Right ventricle myocardium inferior (tissue), 1 donor: ENCODE data around the gene ACSM4. TPM values are rescaled to one million over a fixed set of nuclear protein-coding genes. Genes with fewer than 3 reads are reported as not detected.
"Not testable (repeated sequence)": the region's sequence is repeated elsewhere in the genome, so short reads cannot be mapped to it uniquely, and the experiment has no call there.

Experiments used
- ATAC-seq: fragments of 200-7000 bp; cut with Tn5 transposase; one replicate; pipeline ENCODE4 v1.9.1; 2020; ENCODE audit warnings: mild to moderate bottlenecking, moderate library complexity
- DNase-seq: peaks from one replicate; pipeline ENCODE4 v3.0.0; 2021; ENCODE audit errors: missing footprints
- intact Hi-C: fragments of 100-400 bp; cut with DNase I; formaldehyde crosslinking; loops from one replicate; pipeline ENCODE4 v1.11.0; 2022
- long read RNA-seq: library from polyadenylated mRNA; unstranded; transcript quantifications from one replicate; pipeline ENCODE4 v2.0.0, GENCODE V29; 2021
- total RNA-seq: library from RNA; stranded (reverse); fragmentation: NEBNext Ultra II Directional; extraction: Animal tissue kit (Norgen Biotek cat#: 25700); gene quantifications from one replicate; pipeline ENCODE4 v1.2.1, GENCODE V29; 2021
- donor health status: DM: no; HTN: yes; CAD: no; lungs with severe emphysema.

The ACSM4 gene
- not detected for total RNA-seq
- long read RNA-seq, result 0 reads

- intact Hi-C loops, result no loop called here
- DNase-seq (no peak), ATAC-seq (no peak)
Observed at GRCh38 chr12:7303772-7304171, at the start of gene ACSM4. Gene ACSM4, plus strand, starts transcription at chr12:7304072. Its CDS starts 260 bp downstream, at chr12:7304332.

GRCh38 chr12:7259060-7259459, 44.8 kb upstream of the ACSM4 start:
- no peak for ATAC-seq
- intact Hi-C loops, result no loop called here
- DNase-seq, result no peak

GRCh38 chr12:7264538-7264937, 39.3 kb upstream of the ACSM4 start:
- DNase-seq (no peak), ATAC-seq (no peak)

GRCh38 chr12:7265251-7265650, 38.6 kb upstream of the ACSM4 start:
- intact Hi-C loops, result no loop called here
- ATAC-seq, result no peak
- no peak for DNase-seq

More at GRCh38 chr12:7264538-7264937, 39.3 kb upstream of the ACSM4 start:
- intact Hi-C loops, result no loop called here

GRCh38 chr12:7269273-7269672, 34.6 kb upstream of the ACSM4 start:
- intact Hi-C loops, result no loop called here
- ATAC-seq (no peak), DNase-seq (no peak)

GRCh38 chr12:7271893-7272514, 31.9 kb upstream of the ACSM4 start:
- DNase-seq, result no peak
- no peak for ATAC-seq
- intact Hi-C loops, result no loop called here

- intact Hi-C loops, ATAC-seq, DNase-seq: not testable (repeated sequence)
Observed at GRCh38 chr12:7275482-7275881, 28.4 kb upstream of the ACSM4 start.

GRCh38 chr12:7282844-7283243, 21.0 kb upstream of the ACSM4 start:
- intact Hi-C loops, result no loop called here
- no peak for DNase-seq
- no peak for ATAC-seq

GRCh38 chr12:7289743-7290142, 14.1 kb upstream of the ACSM4 start:
- no peak for ATAC-seq
- intact Hi-C loops, result no loop called here
- no peak for DNase-seq

- DNase-seq, intact Hi-C loops, ATAC-seq: not testable (repeated sequence)
Observed at GRCh38 chr12:7290588-7290987, 13.3 kb upstream of the ACSM4 start.

GRCh38 chr12:7292300-7292699, 11.6 kb upstream of the ACSM4 start:
- DNase-seq, result no peak
- intact Hi-C loops, result no loop called here
- ATAC-seq, result no peak

- intact Hi-C loops, result no loop called here
- DNase-seq (no peak), ATAC-seq (no peak)
Observed at GRCh38 chr12:7293670-7294069, 10.2 kb upstream of the ACSM4 start.

- DNase-seq (no peak), ATAC-seq (no peak)
- intact Hi-C loops, result no loop called here
Observed at GRCh38 chr12:7295529-7295928, 8.3 kb upstream of the ACSM4 start.

- DNase-seq, result no peak
- no peak for ATAC-seq
- intact Hi-C loops, result no loop called here
Observed at GRCh38 chr12:7297865-7298264, 6.0 kb upstream of the ACSM4 start.

GRCh38 chr12:7302266-7302986, 1.4 kb upstream of the ACSM4 start:
- no peak for ATAC-seq
- DNase-seq, result no peak
- intact Hi-C loops, result no loop called here

- DNase-seq (no peak), ATAC-seq (no peak)
- intact Hi-C loops, result no loop called here
Observed at GRCh38 chr12:7303230-7303629, 642 bp upstream of the ACSM4 start.

GRCh38 chr12:7304456-7304855, 584 bp downstream of the ACSM4 start:
- no peak for DNase-seq
- intact Hi-C loops, result no loop called here
- ATAC-seq, result no peak

- ATAC-seq (no peak), DNase-seq (no peak)
- intact Hi-C loops, result no loop called here
Observed at GRCh38 chr12:7310070-7310469, 6.2 kb downstream of the ACSM4 start.

GRCh38 chr12:7319930-7320329, 16.1 kb downstream of the ACSM4 start:
- no peak for ATAC-seq
- intact Hi-C loops, result no loop called here
- DNase-seq, result no peak

- intact Hi-C loops, result no loop called here
- ATAC-seq, result no peak
- no peak for DNase-seq
Observed at GRCh38 chr12:7321624-7322023, 17.8 kb downstream of the ACSM4 start.

- intact Hi-C loops, result no loop called here
- DNase-seq (no peak), ATAC-seq (no peak)
Observed at GRCh38 chr12:7322599-7322998, 18.7 kb downstream of the ACSM4 start.
